Skin of body (tissue), 2 donors: ENCODE data around the gene RAD51B. TPM values are rescaled to one million over a fixed set of nuclear protein-coding genes. Genes with fewer than 3 reads are reported as not detected.
A peak's percentile ranks its signal among the peaks of the same experiment; 100 is the strongest.

Experiments
- DNase-seq: peaks from one replicate; lab custom pipeline; 2025; lab: John Stamatoyannopoulos, UW
- total RNA-seq: library from RNA; depleted of rRNA; stranded (reverse); fragments of >200 nt; gene quantifications from one replicate; pipeline ENCODE4 v1.2.3, GENCODE V29; 2014

Gene RAD51B
- total RNA-seq, 1 donor from 2014 or later = 35.1 TPM

GRCh38 chr14:68625366-68626090 is 805.9 kb downstream of the RAD51B start:
- DNase-seq = no peak

GRCh38 chr14:68626386-68626785 is 806.8 kb downstream of the RAD51B start:
- no peak for DNase-seq

GRCh38 chr14:68627050-68627867 is 807.7 kb downstream of the RAD51B start:
- no peak for DNase-seq

- no peak for DNase-seq
Measured at GRCh38 chr14:68627868-68628604, 808.5 kb downstream of the RAD51B start.

DNA sequence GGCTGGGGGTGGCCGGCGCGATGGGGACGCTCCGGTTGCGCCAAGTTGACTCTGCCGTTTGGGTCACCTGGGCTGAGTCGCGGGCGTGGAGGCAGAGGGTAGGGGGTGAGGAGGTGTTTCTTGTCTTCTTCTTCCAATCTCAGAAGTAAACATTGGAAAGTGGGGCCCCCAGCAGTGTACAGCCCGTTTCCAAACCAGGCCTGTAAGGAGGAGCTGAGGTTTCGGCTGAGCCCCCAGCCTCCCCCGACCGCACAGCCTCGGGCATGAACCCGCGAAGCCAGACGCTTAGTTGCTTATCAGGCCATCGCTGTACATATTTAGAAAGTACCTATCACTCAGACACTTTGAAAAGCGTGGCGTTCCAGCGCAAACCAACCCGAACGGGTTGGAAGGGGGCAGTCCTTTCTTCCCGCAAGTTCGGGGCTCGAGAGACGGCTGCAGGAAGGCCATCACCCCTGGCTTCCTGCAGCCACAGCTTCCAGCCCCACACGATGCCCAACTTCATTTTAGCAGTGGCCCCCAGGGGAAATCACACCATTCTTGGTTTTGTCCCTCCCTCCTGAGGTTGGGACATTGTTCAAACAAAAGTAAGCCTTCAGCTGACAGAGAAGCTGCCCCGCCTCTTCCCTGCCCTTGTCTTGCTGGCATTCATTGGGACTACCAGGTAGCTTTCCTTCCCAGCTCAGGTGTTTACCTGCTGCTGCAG is 809.2 kb downstream of the RAD51B start:
- DNase-seq = no peak

GRCh38 chr14:68630081-68630571 is 810.5 kb downstream of the RAD51B start:
- no peak for DNase-seq

DNA sequence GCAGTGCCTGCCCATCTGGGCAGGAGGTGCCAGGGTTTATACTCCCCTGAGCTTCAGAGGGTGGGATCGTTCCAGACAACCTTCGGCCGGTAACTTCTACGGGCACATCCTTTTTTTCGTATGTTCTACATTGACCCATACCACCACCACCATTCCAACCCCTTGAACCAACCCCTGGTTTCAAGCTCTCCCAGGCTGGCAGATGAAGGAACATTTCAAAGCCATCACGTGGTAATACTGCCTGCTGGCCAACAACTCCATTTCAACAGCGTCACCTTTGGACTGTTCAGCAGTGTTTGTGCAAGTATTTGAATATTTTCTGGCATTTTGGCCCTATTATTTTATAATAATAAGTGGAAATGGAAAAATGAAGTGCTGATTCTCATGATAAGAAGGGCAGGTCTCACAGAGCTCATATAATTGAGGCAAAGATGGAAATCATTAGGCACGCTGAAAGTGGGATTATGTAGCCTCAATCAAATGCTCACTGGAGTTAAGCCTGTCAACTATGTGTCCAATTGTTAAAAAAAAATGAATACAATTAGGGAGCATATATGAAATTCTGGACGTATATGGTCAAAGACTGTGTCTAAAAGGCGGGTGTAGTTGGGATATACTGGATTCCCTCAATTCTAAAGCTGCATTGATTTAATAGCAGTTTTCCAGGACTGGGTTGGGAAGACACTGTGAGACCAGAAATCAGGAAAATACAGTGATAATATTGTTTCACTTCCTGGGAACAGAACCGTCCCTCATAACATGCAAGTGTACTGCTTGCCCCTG is 811.2 kb downstream of the RAD51B start:
- no peak for DNase-seq

DNA sequence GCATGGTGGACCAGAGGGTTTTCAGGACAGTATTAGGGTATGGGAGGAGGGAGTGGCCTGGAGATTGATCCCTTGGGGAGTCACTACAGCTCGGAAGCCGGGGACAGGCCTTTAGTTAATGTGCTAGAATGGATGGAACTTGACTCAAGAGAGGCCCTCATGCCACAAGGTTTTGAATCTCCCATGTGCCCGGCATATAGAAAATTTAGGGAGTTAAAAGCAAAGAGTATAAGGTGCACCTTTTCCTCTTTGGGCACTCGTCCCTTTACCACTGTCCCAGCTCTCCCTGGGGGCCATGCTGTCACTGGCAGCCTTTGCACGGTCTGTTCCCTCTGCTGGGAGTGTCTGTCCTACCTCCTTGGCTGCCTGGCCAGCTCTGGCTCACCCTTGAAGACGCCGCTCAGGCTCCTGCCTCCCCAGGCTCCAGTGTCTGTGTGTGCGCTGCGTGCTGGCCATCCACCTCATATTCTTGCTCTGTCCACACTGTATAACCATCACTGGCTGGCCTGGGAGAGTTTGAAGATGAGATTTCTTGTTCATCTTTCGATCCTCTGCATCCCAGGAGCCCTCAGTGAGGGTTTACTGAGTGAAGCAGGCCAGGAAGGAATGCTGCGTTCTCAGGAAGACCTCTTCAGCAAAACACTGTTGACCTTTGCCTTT is 811.9 kb downstream of the RAD51B start:
- DNase-seq = no peak

- no peak for DNase-seq
Measured at GRCh38 chr14:68632054-68632895, 812.7 kb downstream of the RAD51B start.

- DNase-seq = peak; percentile 91
Measured at GRCh38 chr14:68633131-68633991, 813.8 kb downstream of the RAD51B start.

GRCh38 chr14:68634332-68634731 is 814.8 kb downstream of the RAD51B start:
- DNase-seq = no peak

DNA sequence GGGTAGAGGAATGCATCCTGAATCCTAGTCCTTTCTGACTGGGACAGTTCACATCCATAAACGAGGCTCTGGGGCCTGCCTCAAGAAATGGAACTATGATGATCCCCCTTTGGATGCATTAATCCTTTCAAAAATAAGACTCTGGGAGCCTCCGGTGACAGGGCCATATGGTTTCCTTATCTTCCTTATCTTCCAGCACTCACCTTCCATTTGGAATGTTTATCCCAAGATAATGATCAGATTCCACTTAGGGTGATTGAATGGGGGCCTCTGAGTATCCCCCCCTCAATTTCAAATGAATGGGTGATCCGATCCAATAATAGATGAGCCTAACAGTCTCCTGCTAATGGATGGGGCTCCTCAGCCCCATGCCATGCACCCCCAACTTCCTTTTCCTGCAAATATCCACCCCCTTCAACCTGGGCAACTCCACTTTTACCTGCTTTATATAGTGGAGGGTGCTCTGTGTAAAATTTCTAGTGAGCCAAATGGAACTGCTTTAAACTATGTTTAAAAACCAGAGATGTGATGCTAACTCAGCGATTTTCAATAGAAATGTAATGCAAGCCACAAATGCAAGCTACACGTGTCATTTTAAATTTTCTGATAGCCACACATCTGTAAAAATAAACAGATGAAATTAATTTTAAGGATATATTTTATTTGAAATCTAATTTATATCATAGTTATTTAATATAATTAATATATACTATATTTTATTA is 815.5 kb downstream of the RAD51B start:
- DNase-seq = no peak

DNA sequence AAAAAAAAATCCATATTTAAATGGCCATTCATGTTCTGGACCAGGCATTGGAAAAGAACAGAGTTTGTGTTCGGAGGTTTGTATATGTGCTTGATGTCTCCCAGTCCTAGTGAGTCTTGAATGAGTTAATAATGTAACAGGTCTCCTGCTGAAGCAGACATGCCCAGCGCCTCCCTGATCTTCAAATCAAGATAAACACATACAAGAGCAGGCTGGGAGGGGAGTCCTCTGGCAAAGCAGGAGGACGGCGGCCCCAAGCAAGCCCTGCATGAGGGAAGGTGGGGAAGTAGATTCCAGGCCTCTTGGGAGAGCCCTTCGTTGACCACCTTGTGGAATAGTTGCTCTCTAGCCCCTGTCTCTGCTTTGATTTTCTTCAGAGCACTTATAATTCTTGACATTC is 817.0 kb downstream of the RAD51B start:
- no peak for DNase-seq

DNA sequence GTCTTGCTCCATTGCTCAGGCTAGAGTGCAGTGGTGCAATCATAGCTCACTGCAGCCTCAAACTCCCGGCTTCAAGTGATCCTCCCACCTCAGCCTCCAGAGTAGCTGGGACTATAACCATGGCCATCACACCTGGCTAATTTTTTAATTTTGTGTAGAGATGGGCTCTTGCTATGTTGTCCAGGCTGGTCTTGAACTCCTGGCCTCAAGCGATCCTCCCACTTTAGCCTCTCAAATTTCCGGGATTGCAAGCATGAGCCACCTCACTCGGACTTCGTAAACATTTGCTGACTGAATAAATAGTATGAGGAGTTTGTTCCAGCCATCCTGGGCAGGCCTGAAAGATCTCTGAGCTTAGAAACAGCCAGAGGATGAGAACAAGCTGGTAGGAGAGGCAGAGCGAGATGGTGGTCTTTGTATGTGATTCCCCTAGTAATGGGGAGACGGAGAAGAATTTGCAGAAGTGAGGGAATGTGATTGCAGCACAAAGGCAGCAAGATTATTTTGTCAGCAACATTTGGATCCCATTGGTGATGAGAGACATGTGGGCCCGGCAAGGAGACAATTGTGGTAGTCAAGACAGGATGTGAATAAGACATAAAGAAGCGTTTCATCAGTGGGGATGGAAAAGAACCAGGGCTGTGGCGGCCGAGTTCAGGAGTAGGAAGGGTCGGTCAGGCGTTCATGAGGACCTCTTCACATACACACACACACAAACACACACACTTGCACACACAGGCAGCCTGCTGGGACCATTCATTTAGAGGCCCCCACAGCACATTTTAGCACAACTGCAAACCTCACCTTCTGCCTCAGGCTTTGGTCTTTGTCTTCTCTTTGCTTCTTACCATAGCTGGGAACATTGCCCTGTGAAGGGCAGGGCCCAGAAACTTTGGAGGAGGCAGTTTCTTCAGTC is 817.8 kb downstream of the RAD51B start:
- peak; percentile 56 for DNase-seq

GRCh38 chr14:68638141-68638999 is 818.8 kb downstream of the RAD51B start:
- DNase-seq = peak; percentile 62
